PC-3 (cell line): ENCODE measurements around the gene AFTPH.

Source experiments
- EZH2 ChIP-seq: fragments of 300-600 bp; sonication (generic); IDR thresholded peaks from one replicate; pipeline ENCODE4 v1.6.1; 2017; ENCODE audit warnings: antibody characterized with exemption, mild to moderate bottlenecking, low read length; ENCODE audit not compliant: unreplicated experiment
- TF ChIP-seq, protein P1 (sequence below): fragments of 300-600 bp; sonication (generic); conservative IDR thresholded peaks from 2 replicates; pipeline ENCODE4 v1.5.1; 2017; ENCODE audit warnings: antibody characterized with exemption, low read depth, mild to moderate bottlenecking, low read length

DNA sequence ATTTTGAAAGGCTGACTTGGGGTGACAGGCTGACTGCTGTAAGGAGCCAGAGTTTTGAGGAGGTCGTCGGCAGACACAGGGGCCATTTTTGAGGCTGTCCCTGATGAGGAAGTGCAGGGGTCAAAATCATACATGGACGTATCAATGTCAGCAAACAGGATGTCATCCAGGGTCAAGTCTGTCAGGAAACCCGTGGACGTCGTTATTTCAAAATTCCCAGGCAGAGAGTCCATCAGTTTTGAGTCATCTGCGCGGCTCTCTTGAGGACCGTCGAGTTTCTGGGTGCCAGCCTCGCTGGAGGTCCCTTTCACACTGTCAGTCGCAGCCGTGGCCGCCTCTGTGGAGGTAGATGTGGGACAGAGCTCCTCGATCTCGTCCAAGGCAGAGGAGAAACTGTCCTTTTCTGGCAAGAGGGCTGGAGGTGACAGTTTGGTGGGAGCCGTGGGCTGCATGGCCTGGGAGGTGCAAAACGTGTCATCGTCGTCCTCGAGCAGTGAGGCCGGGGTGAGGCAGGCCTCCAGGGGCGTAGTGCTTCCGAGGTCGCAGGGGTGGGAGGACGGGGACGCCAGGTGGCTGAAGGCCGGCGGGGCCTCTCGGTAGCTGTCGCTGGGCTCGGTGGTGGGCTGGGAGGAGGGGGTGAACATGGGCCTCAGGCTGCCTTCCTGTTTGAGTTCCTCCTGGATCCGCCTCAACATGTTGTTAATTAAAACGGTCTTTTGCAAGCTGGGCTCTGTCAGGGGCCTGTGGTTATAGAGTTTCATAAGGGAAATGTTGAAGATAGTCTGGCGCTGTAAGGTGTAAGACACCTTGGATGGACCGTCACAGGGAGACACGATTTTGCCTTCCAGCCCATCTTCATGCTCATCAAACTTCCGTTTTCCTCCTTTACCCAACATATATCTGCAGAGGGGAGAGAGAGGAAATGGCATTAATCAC is 112.1 kb downstream of the AFTPH start:
- TF ChIP-seq, protein P1, sequence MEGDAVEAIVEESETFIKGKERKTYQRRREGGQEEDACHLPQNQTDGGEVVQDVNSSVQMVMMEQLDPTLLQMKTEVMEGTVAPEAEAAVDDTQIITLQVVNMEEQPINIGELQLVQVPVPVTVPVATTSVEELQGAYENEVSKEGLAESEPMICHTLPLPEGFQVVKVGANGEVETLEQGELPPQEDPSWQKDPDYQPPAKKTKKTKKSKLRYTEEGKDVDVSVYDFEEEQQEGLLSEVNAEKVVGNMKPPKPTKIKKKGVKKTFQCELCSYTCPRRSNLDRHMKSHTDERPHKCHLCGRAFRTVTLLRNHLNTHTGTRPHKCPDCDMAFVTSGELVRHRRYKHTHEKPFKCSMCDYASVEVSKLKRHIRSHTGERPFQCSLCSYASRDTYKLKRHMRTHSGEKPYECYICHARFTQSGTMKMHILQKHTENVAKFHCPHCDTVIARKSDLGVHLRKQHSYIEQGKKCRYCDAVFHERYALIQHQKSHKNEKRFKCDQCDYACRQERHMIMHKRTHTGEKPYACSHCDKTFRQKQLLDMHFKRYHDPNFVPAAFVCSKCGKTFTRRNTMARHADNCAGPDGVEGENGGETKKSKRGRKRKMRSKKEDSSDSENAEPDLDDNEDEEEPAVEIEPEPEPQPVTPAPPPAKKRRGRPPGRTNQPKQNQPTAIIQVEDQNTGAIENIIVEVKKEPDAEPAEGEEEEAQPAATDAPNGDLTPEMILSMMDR = no peak
- TF ChIP-seq EZH2 = no peak
